Measurements from ENCODE around the gene SLC35E4. TPM values are rescaled to one million over a fixed set of nuclear protein-coding genes. Genes with fewer than 3 reads are reported as not detected.
"Not testable (repeated sequence)": the region's sequence is repeated elsewhere in the genome, so short reads cannot be mapped to it uniquely, and the experiment has no call there.

The SLC35E4 gene
- 3.5 TPM for polyA plus RNA-seq (2013, experiment 1 of 2; ENCODE audit: insufficient read length)
- 3.2 TPM for polyA plus RNA-seq (2013, experiment 2 of 2; ENCODE audit: insufficient read length)

DNA sequence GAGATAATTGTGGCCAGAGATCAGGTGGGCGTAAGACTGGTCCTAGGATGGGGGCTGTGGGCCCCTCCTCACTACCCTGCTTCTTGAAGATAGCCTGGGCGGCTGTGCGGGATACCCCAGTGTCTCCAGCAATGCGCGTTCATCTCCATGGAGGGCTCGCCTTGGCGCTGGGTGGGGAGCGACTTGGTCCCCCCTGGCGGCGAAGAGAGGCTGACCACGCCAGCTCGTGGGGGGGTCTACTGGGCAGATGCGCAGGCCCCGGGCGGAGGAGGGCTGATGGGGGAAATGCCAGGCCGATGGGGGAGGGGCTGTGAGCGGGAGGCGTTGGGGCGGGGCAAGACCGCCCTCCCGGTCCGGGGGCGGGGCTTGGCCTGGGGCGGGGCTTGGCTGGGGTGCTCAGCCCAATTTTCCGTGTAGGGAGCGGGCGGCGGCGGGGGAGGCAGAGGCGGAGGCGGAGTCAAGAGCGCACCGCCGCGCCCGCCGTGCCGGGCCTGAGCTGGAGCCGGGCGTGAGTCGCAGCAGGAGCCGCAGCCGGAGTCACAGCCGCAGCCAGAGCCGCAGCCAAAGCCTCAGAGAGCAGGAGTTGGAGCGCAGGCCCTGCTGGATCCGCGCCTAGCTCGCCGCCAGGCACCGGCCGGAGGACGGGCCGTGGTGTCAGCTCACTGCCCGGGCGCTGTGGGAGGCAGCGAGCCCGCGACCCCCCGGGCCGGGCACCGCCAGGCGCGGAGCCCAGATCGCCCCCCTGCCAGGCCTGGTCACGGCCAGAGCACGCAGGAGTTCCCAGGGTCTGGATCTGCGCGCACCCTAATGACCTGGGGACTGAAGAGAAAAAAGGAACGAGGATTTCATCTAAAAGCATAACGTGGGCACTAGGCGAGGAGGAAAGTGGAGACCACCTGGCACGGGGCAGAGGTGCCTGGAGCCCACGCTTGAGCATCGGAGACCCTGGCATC, at the start of gene SLC35E4:
Gene SLC35E4 (plus strand): TSS at position 509 of the 953 bp plus-strand sequence. CDS start 670 bp downstream, outside the sequence.
- DNase-seq = peak; percentile 90

DNA sequence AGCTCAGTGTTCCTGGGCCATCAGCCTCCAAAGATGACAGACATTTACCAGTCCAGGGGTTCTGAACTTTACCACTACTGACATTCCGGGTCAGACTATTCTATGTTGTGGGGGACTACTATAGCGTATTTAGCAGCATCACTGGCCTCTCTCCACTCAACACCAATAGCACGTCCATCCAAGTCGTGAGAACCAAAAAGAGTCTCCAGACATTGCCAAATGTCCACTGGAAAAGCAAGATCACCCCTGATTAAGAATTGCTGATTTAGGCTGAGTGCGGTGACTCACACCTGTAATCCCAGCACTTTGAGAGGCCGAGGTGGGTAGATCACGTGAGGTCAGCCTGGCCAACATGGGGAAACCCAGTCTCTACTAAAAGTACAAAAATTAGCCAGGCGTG, 49.2 kb upstream of the SLC35E4 start:
- no peak for DNase-seq

GRCh38 chr22:30591191-30591587, 44.4 kb upstream of the SLC35E4 start:
- DNase-seq = no peak

GRCh38 chr22:30591588-30592359, 43.8 kb upstream of the SLC35E4 start, which contains the start of gene PES1:
Gene PES1 (minus strand): TSS chr22:30591910. CDS start chr22:30591833, 77 bp downstream.
- DNase-seq = peak; percentile 99

GRCh38 chr22:30592360-30592713, 43.2 kb upstream of the SLC35E4 start:
- not testable (repeated sequence) for DNase-seq

GRCh38 chr22:30596199-30596598, 39.4 kb upstream of the SLC35E4 start:
- DNase-seq = no peak

DNA sequence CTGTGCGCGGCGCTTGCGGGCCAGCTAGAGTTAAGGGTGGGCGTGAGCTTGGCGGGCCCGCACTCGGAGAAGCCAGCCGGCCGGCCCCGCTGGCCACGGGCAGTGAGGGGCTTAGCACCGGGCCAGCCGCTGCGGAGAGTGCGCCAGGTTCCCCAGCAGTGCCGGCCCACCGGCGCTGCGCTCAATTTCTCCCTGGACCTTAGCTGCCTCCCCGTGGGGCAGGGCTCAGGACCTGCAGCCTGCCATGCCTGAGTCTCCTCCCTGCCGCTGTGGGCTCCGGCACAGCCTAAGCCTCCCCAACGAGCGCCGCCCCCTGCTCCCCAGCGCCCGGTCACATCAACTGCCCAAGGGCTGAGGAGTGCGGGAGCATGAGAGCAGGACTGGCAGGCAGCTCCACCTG, 38.7 kb upstream of the SLC35E4 start:
- DNase-seq = no peak

GRCh38 chr22:30598986-30599385, 36.6 kb upstream of the SLC35E4 start:
- no peak for DNase-seq

GRCh38 chr22:30600921-30601320, 34.7 kb upstream of the SLC35E4 start:
- DNase-seq = no peak

DNA sequence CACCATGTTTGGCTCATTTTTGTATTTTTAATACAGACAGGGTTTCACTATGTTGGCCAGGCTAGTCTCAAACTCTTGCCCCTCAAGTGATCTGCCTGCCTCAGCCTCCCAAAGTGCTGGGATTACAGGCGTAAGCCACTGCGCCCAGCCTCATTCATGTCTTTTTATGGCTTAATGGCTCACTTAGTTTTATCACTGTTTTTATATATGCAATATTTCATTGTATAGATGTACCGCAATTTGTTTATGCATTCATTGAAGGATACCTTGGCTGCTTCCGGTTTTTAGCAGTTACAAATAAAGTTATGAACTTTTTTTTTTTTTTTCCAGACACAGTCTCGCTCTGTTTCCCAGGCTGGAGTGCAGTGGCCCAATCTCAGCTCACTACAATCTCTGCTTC, 34.1 kb upstream of the SLC35E4 start:
- no peak for DNase-seq

- peak; percentile 23 for DNase-seq
Observed at GRCh38 chr22:30602049-30602448, 33.5 kb upstream of the SLC35E4 start.

GRCh38 chr22:30603801-30604200, 31.8 kb upstream of the SLC35E4 start:
- no peak for DNase-seq

DNA sequence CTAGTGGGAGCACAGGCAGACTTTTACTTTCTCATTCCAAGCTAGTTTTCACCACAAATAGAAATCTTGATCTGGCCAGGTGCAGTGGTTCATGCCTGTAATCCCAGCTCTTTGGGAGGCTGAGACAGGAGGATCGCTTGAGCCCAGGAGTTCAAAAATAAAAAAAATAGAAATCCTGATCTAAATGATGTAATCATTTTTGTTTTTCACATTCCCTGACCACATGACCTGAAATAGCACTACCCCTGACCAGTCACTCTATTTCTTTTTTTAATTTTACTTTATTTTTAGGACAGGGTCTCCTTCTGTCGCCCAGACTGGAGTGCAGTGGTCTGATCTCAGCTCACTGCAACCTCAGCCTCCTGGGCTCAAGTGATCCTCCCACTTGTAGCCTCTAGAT, 30.9 kb upstream of the SLC35E4 start:
- DNase-seq = no peak

- DNase-seq = peak; percentile 21
Observed at GRCh38 chr22:30605449-30606110, 30.0 kb upstream of the SLC35E4 start.

DNA sequence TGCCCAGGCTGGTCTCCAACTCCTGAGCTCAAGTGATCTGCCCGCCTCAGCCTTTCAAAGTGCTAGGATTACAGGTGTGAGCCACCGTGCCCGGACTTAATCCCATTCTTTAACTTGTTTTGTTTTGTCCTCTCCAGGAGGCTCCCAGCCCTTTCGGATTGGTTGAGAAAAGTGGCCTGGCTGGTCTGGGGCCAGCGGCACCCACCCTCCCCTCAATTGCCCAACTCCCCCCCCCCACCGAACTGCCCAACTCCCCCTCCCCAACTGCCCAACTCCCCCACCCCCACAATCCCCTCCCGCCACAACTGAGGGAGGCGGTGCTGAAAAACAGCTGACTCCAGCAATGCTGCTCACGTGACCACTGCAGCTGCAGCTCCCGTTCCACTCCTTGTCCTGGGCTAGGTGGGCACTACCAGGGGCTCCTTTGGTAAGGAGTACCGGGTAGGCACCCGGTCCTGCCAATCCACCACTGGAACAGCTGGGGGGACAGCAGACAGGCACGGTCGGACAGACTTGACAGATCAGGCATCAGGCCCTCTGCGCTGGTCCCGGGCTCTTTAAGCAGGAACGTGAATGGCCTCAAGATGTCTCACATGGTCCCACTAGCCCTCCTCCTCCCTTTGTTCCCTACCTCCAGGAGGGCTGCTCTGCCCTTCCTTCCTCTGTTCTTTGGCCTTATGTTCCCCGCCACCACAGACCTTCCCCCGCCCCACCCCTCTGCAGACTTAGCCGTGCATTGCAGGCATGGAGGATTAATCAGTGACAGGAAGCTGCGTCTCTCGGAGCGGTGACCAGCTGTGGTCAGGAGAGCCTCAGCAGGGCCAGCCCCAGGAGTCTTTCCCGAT, 28.9 kb upstream of the SLC35E4 start, which contains the start of gene TCN2:
Gene TCN2 (plus strand): TSS at position 720 of the 845 bp plus-strand sequence. CDS start 158 bp downstream, outside the sequence.
- DNase-seq = peak; percentile 58

GRCh38 chr22:30607300-30607930, 28.2 kb upstream of the SLC35E4 start:
- no peak for DNase-seq

DNA sequence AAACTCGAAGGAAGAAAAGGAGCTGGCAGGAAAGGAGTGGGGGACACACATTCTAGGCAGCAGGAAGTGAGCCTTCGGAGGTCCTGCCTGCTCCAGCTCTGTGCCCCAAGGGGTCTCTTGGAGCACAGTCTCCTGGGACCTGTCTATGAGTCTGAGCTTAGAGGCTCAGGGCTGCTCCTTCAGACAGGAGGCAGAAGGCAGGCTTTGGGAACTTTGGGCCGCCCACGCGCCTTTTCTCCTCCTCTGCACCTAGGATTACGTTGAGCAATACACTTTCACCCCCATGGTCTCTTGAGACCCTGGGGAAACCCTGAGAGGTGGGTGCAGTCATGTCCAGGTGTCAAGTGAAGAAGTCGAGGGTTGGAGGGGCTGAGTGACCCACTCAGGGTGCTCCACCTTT, 27.6 kb upstream of the SLC35E4 start:
- no peak for DNase-seq

GRCh38 chr22:30609260-30610185, 26.1 kb upstream of the SLC35E4 start:
- DNase-seq = peak; percentile 68

- DNase-seq = no peak
Observed at GRCh38 chr22:30610299-30610698, 25.3 kb upstream of the SLC35E4 start.

GRCh38 chr22:30611197-30611596, 24.4 kb upstream of the SLC35E4 start:
- no peak for DNase-seq
